Measurements from ENCODE around the gene SP110. TPM values are rescaled to one million over a fixed set of nuclear protein-coding genes. Genes with fewer than 3 reads are reported as not detected.

Gene SP110
- total and polyA plus RNA-seq, 11 donors: 7.1 to 44.7 (median 8.3) TPM

- Histone ChIP-seq H3K9me3 (no peaks in the 10 kb centered on the region), H3K27ac (peak overlapping the region; percentile 47 to 94 (median 79)), H3K4me3 (peak overlapping the region; percentile 49 to 85 (median 71)), H3K4me1 (peaks cover 0 to 51% (median 12%) of the 10 kb centered on the region in 12 donors), H3K36me3 (peaks cover 0 to 18% (median 10%) of the 10 kb centered on the region in 9 donors), H3K27me3 (no peaks in the 10 kb centered on the region)
- ATAC-seq: no peak
- WGBS, 4 donors: 85 to 100% (median 99%) methylated on average over 1 of the region's 1 CpG
- TF ChIP-seq CTCF (IDR thresholded peaks at IDR 0.05) (no peak), POLR2A (IDR thresholded peaks at IDR 0.05) (no peak)
- intact Hi-C loops (cut with DNase I): loop anchor here in 4 of 10 donors (10.0 kb wide), 4 partner anchors 104 to 234 kb away; partner anchors contain the start of genes SP140L (in 2 of the 4) and SP100 (in 1 of the 4)
- DNase-seq: no peak
Measured at GRCh38 chr2:230220347-230220969, 674 bp upstream of the SP110 start.

- ATAC-seq (peak in 2 of 4 donors; percentile 47 to 58), DNase-seq (no peak)
- peak overlapping the region in 10 of 12 donors; percentile 65 to 85 (median 74) for H3K4me3 ChIP-seq
- TF ChIP-seq POLR2A (IDR thresholded peaks at IDR 0.05) (no peak), CTCF (IDR thresholded peaks at IDR 0.05) (no peak)
- H3K27ac ChIP-seq: peak overlapping the region in 1 of 12 donors; percentile 94
- WGBS, 4 donors: 49 to 66% (median 55%) methylated on average over 2 of the region's 2 CpGs
- H3K36me3 ChIP-seq: peaks cover 0 to 38% (median 31%) of the 10 kb centered on the region in 9 donors
- intact Hi-C loops (cut with DNase I): loop anchor here in 2 of 10 donors (5.0 kb wide), 1 partner anchor 109 kb away; the partner anchor contains the start of gene SP140L (in 2 of the 2)
- H3K4me1 ChIP-seq: peaks cover 0 to 36% (median 12%) of the 10 kb centered on the region in 12 donors
- no peaks in the 10 kb centered on the region for H3K27me3 ChIP-seq
- no peaks in the 10 kb centered on the region for H3K9me3 ChIP-seq
Measured at GRCh38 chr2:230218421-230218820, 1.4 kb downstream of the SP110 start.

- peak overlapping the region in 1 of 12 donors; percentile 66 for H3K4me3 ChIP-seq
- peaks cover 0 to 36% (median 12%) of the 10 kb centered on the region in 12 donors for H3K4me1 ChIP-seq
- DNase-seq (no peak), ATAC-seq (no peak)
- no peaks in the 10 kb centered on the region for H3K9me3 ChIP-seq
- H3K27me3 ChIP-seq: no peaks in the 10 kb centered on the region
- 89 to 95% (median 91%) methylated on average over 3 of the region's 3 CpGs for WGBS, 4 donors
- TF ChIP-seq POLR2A (IDR thresholded peaks at IDR 0.05) (no peak), CTCF (IDR thresholded peaks at IDR 0.05) (no peak)
- intact Hi-C loops (cut with DNase I): loop anchor here in 2 of 10 donors (5.0 kb wide), 1 partner anchor 110 kb away; the partner anchor contains the start of gene SP140L (in 2 of the 2)
- peaks cover 0 to 48% (median 41%) of the 10 kb centered on the region in 9 donors for H3K36me3 ChIP-seq
- H3K27ac ChIP-seq: peak overlapping the region in 1 of 12 donors; percentile 94
Measured at GRCh38 chr2:230217424-230217823, 2.4 kb downstream of the SP110 start.

GRCh38 chr2:230216489-230216888 lies 3.3 kb downstream of the SP110 start:
- ATAC-seq (no peak), DNase-seq (no peak)
- intact Hi-C loops (cut with DNase I): loop anchor here in 2 of 10 donors (5.0 kb wide), 1 partner anchor 111 kb away; the partner anchor contains the start of gene SP140L (in 2 of the 2)
- peaks cover 0 to 36% (median 12%) of the 10 kb centered on the region in 12 donors for H3K4me1 ChIP-seq
- WGBS, 4 donors: 95 to 100% (median 100%) methylated on average over 1 of the region's 1 CpG
- H3K4me3 ChIP-seq: no peak overlapping the region
- TF ChIP-seq CTCF (IDR thresholded peaks at IDR 0.05) (no peak), POLR2A (IDR thresholded peaks at IDR 0.05) (no peak)
- H3K36me3 ChIP-seq: peaks cover 0 to 58% (median 50%) of the 10 kb centered on the region in 9 donors
- H3K9me3 ChIP-seq: no peaks in the 10 kb centered on the region
- H3K27ac ChIP-seq: no peak overlapping the region
- no peaks in the 10 kb centered on the region for H3K27me3 ChIP-seq

Measured in heart left ventricle (tissue), 16 donors.